RWPE1 (cell line): ENCODE results near the gene SPRN.
"Not testable (repeated sequence)": the region's sequence is repeated elsewhere in the genome, so short reads cannot be mapped to it uniquely, and the experiment has no call there.

Source experiments
- CTCF ChIA-PET: fragments of 350-600 bp; sonication (Branson Sonifier 250); formaldehyde crosslinking; extraction: SDS; loops from one replicate; lab custom pipeline; 2021; lab: Yijun Ruan, JAX
- POLR2A ChIA-PET: fragments of 400-600 bp; formaldehyde crosslinking; extraction: SDS; loops from one replicate; lab custom pipeline; 2020; ENCODE audit warnings: antibody characterized with exemption; ENCODE audit not compliant: low non-redundant PET; lab: Yijun Ruan, JAX
- DNase-seq: peaks from one replicate; pipeline ENCODE4 v3.0.0; 2012; ENCODE audit warnings: low spot score
- H3K27ac ChIP-seq: fragments of 450-650 bp; 2 replicates; pipeline ENCODE4 v1.5.1; 2017
- CTCF ChIP-seq: fragments of 450-650 bp; conservative IDR thresholded peaks from 2 replicates; pipeline ENCODE4 v1.5.1; 2017; ENCODE audit warnings: low read depth, mild to moderate bottlenecking

SPRN gene

GRCh38 chr10:133438711-133439273 lies 14.4 kb upstream of the SPRN start:
- DNase-seq: peak; percentile 40
- H3K27ac ChIP-seq: no peak overlapping the region
- CTCF ChIA-PET: interaction anchor here (0.6 to 1.2 kb wide), 8 partner anchors 17 to 740 kb away, joined by 3 to 6 read pairs (median 3); no protein-coding TSS in a partner anchor
- TF ChIP-seq CTCF: peak; percentile 18; the same call in 1 of the 2 replicates
- POLR2A ChIA-PET: interaction anchor here (0.6 kb wide), 1 partner anchor 77 kb away, joined by 8 read pairs; no protein-coding TSS in a partner anchor

- POLR2A ChIA-PET, CTCF ChIA-PET, DNase-seq, H3K27ac ChIP-seq: not testable (repeated sequence)
These were observed 8.4 kb upstream of the SPRN start for GRCh38 chr10:133432789-133433188.

- DNase-seq, CTCF ChIA-PET, POLR2A ChIA-PET: not testable (repeated sequence)
These were observed 7.6 kb upstream of the SPRN start for GRCh38 chr10:133431888-133432613.

GRCh38 chr10:133429571-133429970 lies 5.1 kb upstream of the SPRN start:
- H3K27ac ChIP-seq, POLR2A ChIA-PET, DNase-seq, CTCF ChIA-PET: not testable (repeated sequence)

More at GRCh38 chr10:133431888-133432613, 7.6 kb upstream of the SPRN start:
- not testable (repeated sequence) for H3K27ac ChIP-seq

GRCh38 chr10:133424102-133424501 lies 323 bp downstream of the SPRN start:
- POLR2A ChIA-PET, CTCF ChIA-PET: not testable (repeated sequence)

GRCh38 chr10:133422807-133423771 lies 1.3 kb downstream of the SPRN start:
- ChIA-PET POLR2A (no interaction called here), CTCF (interaction anchor here (0.6 kb wide), 1 partner anchor 26 kb away, joined by 3 read pairs; no protein-coding TSS in a partner anchor)
- no peak for TF ChIP-seq CTCF
- no peak overlapping the region for H3K27ac ChIP-seq
- no peak for DNase-seq

More at GRCh38 chr10:133424102-133424501, 323 bp downstream of the SPRN start:
- not testable (repeated sequence) for H3K27ac ChIP-seq, DNase-seq

- no peak for DNase-seq
- no peak overlapping the region for H3K27ac ChIP-seq
- ChIA-PET CTCF (interaction anchor here (0.6 to 1.3 kb wide), 4 partner anchors 16 to 137 kb away, joined by 3 to 4 read pairs (median 4); no protein-coding TSS in a partner anchor), POLR2A (interaction anchor here (0.6 kb wide), 1 partner anchor 158 kb away, joined by 3 read pairs; no protein-coding TSS in a partner anchor)
- no peak for TF ChIP-seq CTCF
These were observed 2.1 kb downstream of the SPRN start for GRCh38 chr10:133422223-133422806.
